ENCODE results near the gene PCDHA6.
"Not testable (repeated sequence)": the region's sequence is repeated elsewhere in the genome, so short reads cannot be mapped to it uniquely, and the experiment has no call there.

Gene PCDHA6

GRCh38 chr5:140868721-140869554, 41.2 kb downstream of the PCDHA6 start, which contains the start of gene PCDHA11:
Gene PCDHA11, plus strand, starts transcription at chr5:140868957. Its CDS starts 147 bp downstream, at chr5:140869104.
- Histone ChIP-seq H3K4me1 (no peaks in the 10 kb centered on the region), H3K9ac (no peak within 1 kb of the TSS), H3K4me3 (ENCODE audit: low read depth, low read length) (peak within 1 kb of the TSS; percentile 3), H3K79me2 (no peaks in the 10 kb centered on the region), H3K9me3 (ENCODE audit: control insufficient read depth, low read length) (peaks cover 3% of the 10 kb centered on the region), H3K27ac (peak within 1 kb of the TSS; percentile 4), H3K36me3 (ENCODE audit: control insufficient read depth, insufficient read depth, low read length) (no peaks in the 10 kb centered on the region), H3K27me3 (ENCODE audit: control insufficient read depth, insufficient read depth, low read length) (no peaks in the 10 kb centered on the region), H2AFZ (no peak within 1 kb of the TSS), H3K4me2 (ENCODE audit: low read length) (no peak within 1 kb of the TSS)
- peak; percentile 24 for TF ChIP-seq CTCF (IDR thresholded peaks at IDR 0.05)

GRCh38 chr5:140869555-140869886, 41.8 kb downstream of the PCDHA6 start:
- H3K79me2 ChIP-seq: no peaks in the 10 kb centered on the region
- H3K27ac ChIP-seq: peak overlapping the region; percentile 4
- no peak overlapping the region for H3K4me2 ChIP-seq (ENCODE audit: low read length)
- no peaks in the 10 kb centered on the region for H3K27me3 ChIP-seq (ENCODE audit: control insufficient read depth, insufficient read depth, low read length)
- H3K9me3 ChIP-seq (ENCODE audit: control insufficient read depth, low read length): peaks cover 3% of the 10 kb centered on the region
- no peak for TF ChIP-seq CTCF (IDR thresholded peaks at IDR 0.05)
- H3K4me1 ChIP-seq: no peaks in the 10 kb centered on the region
- no peak overlapping the region for H2AFZ ChIP-seq
- no peaks in the 10 kb centered on the region for H3K36me3 ChIP-seq (ENCODE audit: control insufficient read depth, insufficient read depth, low read length)
- H3K9ac ChIP-seq: no peak overlapping the region
- no peak overlapping the region for H3K4me3 ChIP-seq (ENCODE audit: low read depth, low read length)

GRCh38 chr5:140870221-140871201, 42.8 kb downstream of the PCDHA6 start:
- TF ChIP-seq CTCF (IDR thresholded peaks at IDR 0.05): no peak
- Histone ChIP-seq H3K9me3 (ENCODE audit: control insufficient read depth, low read length) (peaks cover 3% of the 10 kb centered on the region), H2AFZ (no peak overlapping the region), H3K4me2 (ENCODE audit: low read length) (no peak overlapping the region), H3K27me3 (ENCODE audit: control insufficient read depth, insufficient read depth, low read length) (no peaks in the 10 kb centered on the region), H3K9ac (no peak overlapping the region), H3K4me3 (ENCODE audit: low read depth, low read length) (no peak overlapping the region), H3K4me1 (no peaks in the 10 kb centered on the region), H3K27ac (no peak overlapping the region), H3K79me2 (no peaks in the 10 kb centered on the region), H3K36me3 (ENCODE audit: control insufficient read depth, insufficient read depth, low read length) (no peaks in the 10 kb centered on the region)

- no peak within 1 kb of the TSS for H3K9ac ChIP-seq
- no peaks in the 10 kb centered on the region for H3K36me3 ChIP-seq (ENCODE audit: control insufficient read depth, insufficient read depth, low read length)
- peak within 1 kb of the TSS; percentile 62 for H3K27ac ChIP-seq
- no peak within 1 kb of the TSS for H3K4me2 ChIP-seq (ENCODE audit: low read length)
- H3K79me2 ChIP-seq: no peaks in the 10 kb centered on the region
- no peak within 1 kb of the TSS for H3K4me3 ChIP-seq (ENCODE audit: low read depth, low read length)
- peak; percentile 31 for TF ChIP-seq CTCF (IDR thresholded peaks at IDR 0.05)
- H3K27me3 ChIP-seq (ENCODE audit: control insufficient read depth, insufficient read depth, low read length): no peaks in the 10 kb centered on the region
- no peaks in the 10 kb centered on the region for H3K9me3 ChIP-seq (ENCODE audit: control insufficient read depth, low read length)
- H3K4me1 ChIP-seq: no peaks in the 10 kb centered on the region
- H2AFZ ChIP-seq: peak within 1 kb of the TSS; percentile 65
Observed at GRCh38 chr5:140875085-140876065, 47.6 kb downstream of the PCDHA6 start, which contains the start of gene PCDHA12. Gene PCDHA12, plus strand, starts transcription at chr5:140875308. Its CDS starts 165 bp downstream, at chr5:140875473.

GRCh38 chr5:140876541-140877261, 48.9 kb downstream of the PCDHA6 start:
- not testable (repeated sequence) for H3K27me3 ChIP-seq (ENCODE audit: control insufficient read depth, insufficient read depth, low read length); H3K9me3 ChIP-seq (ENCODE audit: control insufficient read depth, low read length); H3K36me3 ChIP-seq (ENCODE audit: control insufficient read depth, insufficient read depth, low read length); H3K79me2 ChIP-seq; H3K4me1 ChIP-seq; H2AFZ ChIP-seq; H3K9ac ChIP-seq; H3K4me3 ChIP-seq (ENCODE audit: low read depth, low read length); H3K4me2 ChIP-seq (ENCODE audit: low read length); H3K27ac ChIP-seq

Data from parathyroid adenoma (tissue), 2 donors.